Vagina (tissue), 2 donors: ENCODE measurements around the gene CACNA1H. TPM values are rescaled to one million over a fixed set of nuclear protein-coding genes. Genes with fewer than 3 reads are reported as not detected.
"Not testable (repeated sequence)": the region's sequence is repeated elsewhere in the genome, so short reads cannot be mapped to it uniquely, and the experiment has no call there.

ENCODE experiments used
- DNase-seq, 2 donors: peaks; one replicate each; pipeline ENCODE4 v3.0.0-alpha.2; 2017; ENCODE audit errors: extremely low spot score in 2 of 2
- H3K27ac ChIP-seq: fragments of 200-600 bp; sonication (generic); one replicate; pipeline ENCODE4 v1.5.1; 2019
- H3K27me3 ChIP-seq: fragments of 200-600 bp; sonication (generic); one replicate; pipeline ENCODE4 v1.5.1; 2019
- H3K36me3 ChIP-seq, 2 donors: fragments of 200-600 bp; sonication (generic); one replicate each; pipeline ENCODE4 v1.5.1; 2017 to 2019
- H3K4me1 ChIP-seq: fragments of 200-600 bp; sonication (generic); one replicate; pipeline ENCODE4 v1.5.1; 2019
- H3K4me3 ChIP-seq, 2 donors: fragments of 200-600 bp; sonication (generic); 1 replicate in 1 of 2; 2 replicates in 1 of 2; pipeline ENCODE4 v1.5.1; 2016 to 2019
- H3K9me3 ChIP-seq: fragments of 200-600 bp; sonication (generic); one replicate; pipeline ENCODE4 v1.5.1; 2019
- POLR2A ChIP-seq, 2 donors: fragments of 450-650 bp; IDR thresholded peaks; one replicate each; pipeline ENCODE4 v1.6.1; 2017; ENCODE audit warnings: antibody characterized with exemption in 2 of 2, mild to moderate bottlenecking in 2 of 2, moderate library complexity in 2 of 2
- POLR2AphosphoS5 ChIP-seq, 2 donors: sonication (generic); formaldehyde crosslinking; IDR thresholded peaks; one replicate each; pipeline ENCODE4 v1.9.0; 2017; ENCODE audit warnings: antibody characterized with exemption in 2 of 2, mild to moderate bottlenecking in 2 of 2, low read depth in 1 of 2; ENCODE audit not compliant: insufficient read depth in 1 of 2
- intact Hi-C: fragments of 100-400 bp; cut with DNase I; formaldehyde crosslinking; loops from one replicate; pipeline ENCODE4 v1.15.1; 2023
- total RNA-seq: library from RNA; depleted of rRNA; stranded (reverse); fragments of >200 nt; gene quantifications from one replicate; pipeline ENCODE4 v1.2.3, GENCODE V29; 2016
- TF ChIP-seq, protein P1 (sequence below), 3 experiments: fragments of 450-650 bp in 2 of 3; fragments of 200-600 bp in 1 of 3; sonication (generic) in 1 of 3; IDR thresholded peaks; one replicate each; pipeline ENCODE4 v1.5.1; 2017 to 2019; ENCODE audit warnings: antibody characterized with exemption in 3 of 3, mild to moderate bottlenecking in 2 of 3, moderate library complexity in 2 of 3

Gene CACNA1H
- total RNA-seq, 1 donor from 2014 or later: 10.8 TPM

DNA sequence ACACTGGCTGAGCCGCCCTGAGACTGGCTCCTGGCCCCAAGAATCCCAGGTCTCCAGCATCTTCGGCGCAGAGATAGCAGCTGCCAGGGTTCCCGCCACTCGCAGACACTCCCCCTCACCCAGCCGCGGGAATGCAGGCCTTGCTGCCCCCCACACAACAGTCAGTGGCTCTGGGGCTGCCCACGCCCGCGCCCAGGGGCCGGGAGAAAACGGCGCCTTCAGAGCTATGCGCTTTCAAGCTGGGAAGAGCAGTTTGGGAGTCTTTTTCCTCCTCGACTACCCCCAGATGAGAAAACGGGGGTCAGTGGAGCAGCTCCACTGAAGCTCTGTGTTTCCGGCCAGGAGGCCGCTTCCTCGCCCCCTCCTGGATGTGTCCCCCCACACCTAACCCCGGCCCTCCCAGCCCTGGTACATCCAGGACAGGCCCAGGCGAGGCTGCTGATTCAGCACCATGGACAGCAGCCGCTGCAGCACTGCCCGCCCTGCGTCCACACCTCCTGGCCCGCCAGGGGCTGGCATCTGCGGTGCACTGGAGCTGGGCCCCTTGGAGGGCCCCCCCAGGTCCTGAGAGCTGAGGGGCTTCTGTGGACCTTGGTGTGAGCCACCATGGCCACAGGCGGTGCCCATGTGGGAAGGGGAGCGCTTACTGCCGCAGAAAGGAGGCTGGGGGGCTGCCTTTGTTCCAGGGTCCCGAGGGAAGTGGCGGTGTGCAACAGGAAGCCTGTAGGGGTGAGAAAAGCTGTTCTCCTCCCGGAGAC is 35.7 kb downstream of the CACNA1H start:
- intact Hi-C loops: no loop called here
- TF ChIP-seq POLR2A (IDR thresholded peaks at IDR 0.05): no peak
- TF ChIP-seq POLR2AphosphoS5 (IDR thresholded peaks at IDR 0.05; ENCODE audit: insufficient read depth in 1 of 2, low read depth in 1 of 2): no peak
- Histone ChIP-seq H3K4me3 (no peak overlapping the region), H3K27me3 (no peaks in the 10 kb centered on the region), H3K36me3 (no peaks in the 10 kb centered on the region), H3K9me3 (no peaks in the 10 kb centered on the region), H3K4me1 (peaks cover 2% of the 10 kb centered on the region), H3K27ac (no peak overlapping the region)
- DNase-seq: no peak

DNA sequence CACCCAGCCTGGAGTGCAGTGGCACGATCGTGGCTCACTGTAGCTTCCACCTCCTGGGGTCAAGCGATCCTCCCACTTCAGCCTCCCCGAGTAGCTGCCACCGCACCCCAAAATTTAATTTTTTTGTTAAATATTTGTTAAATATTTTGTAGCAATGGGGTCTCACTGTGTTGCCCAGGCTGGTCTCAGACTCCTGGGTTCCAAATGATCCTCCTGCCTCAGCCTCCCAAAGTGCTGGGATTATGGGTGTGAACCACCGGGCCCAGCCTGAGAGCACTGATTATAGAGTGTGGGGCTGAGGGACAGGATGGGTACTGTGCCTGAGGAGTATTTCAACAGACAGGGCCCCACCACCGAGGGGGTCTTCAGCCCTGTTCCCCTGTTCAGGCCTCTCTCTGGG is 36.5 kb downstream of the CACNA1H start:
- H3K27ac ChIP-seq: no peak overlapping the region
- H3K27me3 ChIP-seq: no peaks in the 10 kb centered on the region

GRCh38 chr16:1190789-1191188 is 37.9 kb downstream of the CACNA1H start:
- not testable (repeated sequence) for H3K4me1 ChIP-seq

More for the DNA sequence above, 36.5 kb downstream of the CACNA1H start:
- intact Hi-C loops: no loop called here
- Histone ChIP-seq H3K9me3 (no peaks in the 10 kb centered on the region), H3K4me3 (no peak overlapping the region), H3K36me3 (no peaks in the 10 kb centered on the region), H3K4me1 (no peaks in the 10 kb centered on the region)
- TF ChIP-seq POLR2A (IDR thresholded peaks at IDR 0.05) (no peak), POLR2AphosphoS5 (IDR thresholded peaks at IDR 0.05; ENCODE audit: insufficient read depth in 1 of 2, low read depth in 1 of 2) (no peak)
- TF ChIP-seq, protein P1, sequence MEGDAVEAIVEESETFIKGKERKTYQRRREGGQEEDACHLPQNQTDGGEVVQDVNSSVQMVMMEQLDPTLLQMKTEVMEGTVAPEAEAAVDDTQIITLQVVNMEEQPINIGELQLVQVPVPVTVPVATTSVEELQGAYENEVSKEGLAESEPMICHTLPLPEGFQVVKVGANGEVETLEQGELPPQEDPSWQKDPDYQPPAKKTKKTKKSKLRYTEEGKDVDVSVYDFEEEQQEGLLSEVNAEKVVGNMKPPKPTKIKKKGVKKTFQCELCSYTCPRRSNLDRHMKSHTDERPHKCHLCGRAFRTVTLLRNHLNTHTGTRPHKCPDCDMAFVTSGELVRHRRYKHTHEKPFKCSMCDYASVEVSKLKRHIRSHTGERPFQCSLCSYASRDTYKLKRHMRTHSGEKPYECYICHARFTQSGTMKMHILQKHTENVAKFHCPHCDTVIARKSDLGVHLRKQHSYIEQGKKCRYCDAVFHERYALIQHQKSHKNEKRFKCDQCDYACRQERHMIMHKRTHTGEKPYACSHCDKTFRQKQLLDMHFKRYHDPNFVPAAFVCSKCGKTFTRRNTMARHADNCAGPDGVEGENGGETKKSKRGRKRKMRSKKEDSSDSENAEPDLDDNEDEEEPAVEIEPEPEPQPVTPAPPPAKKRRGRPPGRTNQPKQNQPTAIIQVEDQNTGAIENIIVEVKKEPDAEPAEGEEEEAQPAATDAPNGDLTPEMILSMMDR (IDR thresholded peaks at IDR 0.05): no peak
- DNase-seq: no peak

DNA sequence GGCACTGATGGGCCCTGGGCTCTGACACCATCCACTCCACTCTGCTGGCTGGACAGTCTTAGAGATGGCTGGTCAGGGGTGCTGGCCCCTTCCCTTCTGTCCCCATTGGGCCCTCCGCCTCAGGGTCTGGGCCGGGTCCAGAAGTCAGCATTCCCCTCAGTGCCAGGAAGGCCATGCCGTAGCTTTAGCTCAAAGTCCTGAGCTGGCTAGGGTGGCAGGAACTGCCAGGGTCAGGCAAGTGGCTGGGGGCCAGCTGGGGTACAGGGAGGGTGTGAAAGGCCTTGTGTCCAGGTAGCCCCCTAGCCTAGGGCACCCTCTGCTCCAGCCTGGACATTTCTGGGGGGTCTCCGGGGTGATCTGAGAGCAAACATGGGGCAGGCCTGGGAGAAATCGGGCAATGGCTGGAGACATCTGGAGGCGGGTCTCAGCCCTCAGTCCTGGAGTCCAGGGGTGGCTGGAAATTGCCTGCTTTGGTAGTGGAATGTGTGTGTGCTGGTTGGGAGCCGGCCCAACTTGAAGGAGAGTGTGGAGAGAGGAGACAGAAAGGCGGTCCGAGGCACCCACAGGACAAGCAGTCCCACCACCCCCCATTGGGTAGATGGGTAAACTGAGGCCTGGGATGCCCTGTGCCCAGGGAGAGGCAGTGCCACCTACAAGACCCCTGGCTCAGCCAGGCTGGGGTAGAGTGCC is 39.6 kb downstream of the CACNA1H start:
- DNase-seq: no peak
- H3K9me3 ChIP-seq: no peaks in the 10 kb centered on the region
- H3K27ac ChIP-seq: no peak overlapping the region
- no peak overlapping the region for H3K4me3 ChIP-seq
- H3K36me3 ChIP-seq: no peaks in the 10 kb centered on the region
- H3K27me3 ChIP-seq: no peaks in the 10 kb centered on the region
- TF ChIP-seq, protein P1 (IDR thresholded peaks at IDR 0.05): no peak
- TF ChIP-seq POLR2A (IDR thresholded peaks at IDR 0.05): no peak
- TF ChIP-seq POLR2AphosphoS5 (IDR thresholded peaks at IDR 0.05; ENCODE audit: insufficient read depth in 1 of 2, low read depth in 1 of 2): no peak
- H3K4me1 ChIP-seq: no peaks in the 10 kb centered on the region
- intact Hi-C loops: no loop called here

More at GRCh38 chr16:1190789-1191188, 37.9 kb downstream of the CACNA1H start:
- H3K27me3 ChIP-seq, H3K9me3 ChIP-seq, H3K36me3 ChIP-seq, H3K4me3 ChIP-seq, H3K27ac ChIP-seq, DNase-seq, intact Hi-C loops: not testable (repeated sequence)

- no peak overlapping the region for H3K27ac ChIP-seq
- H3K4me3 ChIP-seq: no peak overlapping the region
- DNase-seq: no peak
- no peaks in the 10 kb centered on the region for H3K4me1 ChIP-seq
- intact Hi-C loops: no loop called here
- no peaks in the 10 kb centered on the region for H3K27me3 ChIP-seq
- no peaks in the 10 kb centered on the region for H3K9me3 ChIP-seq
- no peaks in the 10 kb centered on the region for H3K36me3 ChIP-seq
- TF ChIP-seq, protein P1 (IDR thresholded peaks at IDR 0.05): no peak
- TF ChIP-seq POLR2AphosphoS5 (IDR thresholded peaks at IDR 0.05; ENCODE audit: insufficient read depth in 1 of 2, low read depth in 1 of 2): no peak
- no peak for TF ChIP-seq POLR2A (IDR thresholded peaks at IDR 0.05)
Measured at GRCh38 chr16:1193143-1193824, 40.4 kb downstream of the CACNA1H start.
